Naive thymus-derived CD4-positive, alpha-beta T cell (primary cell): ENCODE results near the gene DEAF1. TPM values are rescaled to one million over a fixed set of nuclear protein-coding genes. Genes with fewer than 3 reads are reported as not detected.
A peak's percentile ranks its signal among the peaks of the same experiment; 100 is the strongest.
"Not testable (repeated sequence)": the region's sequence is repeated elsewhere in the genome, so short reads cannot be mapped to it uniquely, and the experiment has no call there.

Source experiments
- ATAC-seq: fragments of 150-1000 bp; cut with Tn5 transposase; 2 replicates; pipeline ENCODE4 v1.10.0; 2021; ENCODE audit warnings: mild to moderate bottlenecking, moderate library complexity
- CTCF ChIA-PET: fragments of 350-600 bp; sonication (Branson Sonifier 250); formaldehyde crosslinking; loops from one replicate; lab custom pipeline; 2021; ENCODE audit warnings: antibody characterized with exemption; lab: Charles Lee
- POLR2A ChIA-PET: fragments of 350-600 bp; sonication (Branson Sonifier 250); formaldehyde crosslinking; loops from one replicate; lab custom pipeline; 2021; ENCODE audit warnings: antibody characterized with exemption, inconsistent platforms; lab: Charles Lee
- DNase-seq, 9 donors: peaks; one replicate each; pipeline versions ENCODE4 v3.0.0 to v3.0.0-alpha.2; 2020 to 2022; ENCODE audit warnings: mixed read lengths in 1 of 9
- H3K27ac ChIP-seq: one replicate; pipeline ENCODE4 v1.7.0; 2013; ENCODE audit warnings: mild to moderate bottlenecking, low read depth, low read length, moderate library complexity
- H3K27me3 ChIP-seq, 2 donors: one replicate each; pipeline ENCODE4 v1.7.0; 2013; ENCODE audit warnings: low read length in 2 of 2, mild to moderate bottlenecking in 2 of 2, moderate library complexity in 2 of 2; ENCODE audit not compliant: control insufficient read depth in 2 of 2, insufficient read depth in 2 of 2
- H3K36me3 ChIP-seq, 3 experiments: 1 replicate in 2 of 3; 2 replicates in 1 of 3; pipeline ENCODE4 v1.7.0; 2013; ENCODE audit warnings: low read length in 3 of 3, mild to moderate bottlenecking in 3 of 3, moderate library complexity in 1 of 3; ENCODE audit not compliant: insufficient read depth in 3 of 3, control insufficient read depth in 2 of 3
- H3K4me1 ChIP-seq, 2 donors: one replicate each; pipeline ENCODE4 v1.7.0; 2013; ENCODE audit warnings: low read length in 2 of 2, mild to moderate bottlenecking in 2 of 2, moderate library complexity in 1 of 2; ENCODE audit not compliant: control insufficient read depth in 2 of 2, insufficient read depth in 2 of 2
- H3K4me3 ChIP-seq: 2 replicates; pipeline ENCODE4 v1.7.0; 2013; ENCODE audit warnings: mild to moderate bottlenecking, low read length
- H3K9me3 ChIP-seq, 3 experiments: 1 replicate in 2 of 3; 2 replicates in 1 of 3; pipeline ENCODE4 v1.7.0; 2013; ENCODE audit warnings: low read length in 3 of 3; ENCODE audit not compliant: control insufficient read depth in 2 of 3
- H3K27ac Mint-ChIP-seq, 9 donors: one replicate each; pipeline ENCODE4 v1.8.0; 2020 to 2022; ENCODE audit warnings: mixed read lengths in 9 of 9, mild to moderate bottlenecking in 8 of 9, moderate library complexity in 5 of 9, inconsistent platforms in 2 of 9
- H3K27me3 Mint-ChIP-seq, 5 donors: one replicate each; pipeline ENCODE4 v1.8.0; 2021 to 2022; ENCODE audit warnings: mixed read lengths in 5 of 5, mild to moderate bottlenecking in 1 of 5
- H3K36me3 Mint-ChIP-seq, 5 donors: one replicate each; pipeline ENCODE4 v1.8.0; 2020 to 2022; ENCODE audit warnings: mixed read lengths in 5 of 5, mild to moderate bottlenecking in 3 of 5, inconsistent platforms in 1 of 5
- H3K4me1 Mint-ChIP-seq, 7 donors: one replicate each; pipeline ENCODE4 v1.8.0; 2020 to 2022; ENCODE audit warnings: mixed read lengths in 7 of 7, mild to moderate bottlenecking in 3 of 7, inconsistent platforms in 1 of 7
- H3K4me3 Mint-ChIP-seq, 10 donors: one replicate each; pipeline ENCODE4 v1.8.0; 2020 to 2022; ENCODE audit warnings: mild to moderate bottlenecking in 10 of 10, mixed read lengths in 10 of 10, moderate library complexity in 6 of 10, inconsistent platforms in 2 of 10
- H3K9me3 Mint-ChIP-seq, 11 donors: one replicate each; pipeline ENCODE4 v1.8.0; 2020 to 2022; ENCODE audit warnings: mixed read lengths in 11 of 11, mild to moderate bottlenecking in 4 of 11, inconsistent platforms in 1 of 11, moderate library complexity in 1 of 11
- intact Hi-C, 2 donors: fragments of 100-400 bp; cut with micrococcal nuclease; formaldehyde crosslinking; loops; one replicate each; pipeline ENCODE4 v1.15.1; 2023
- polyA plus RNA-seq, 2 donors: library from polyadenylated mRNA; unstranded; fragments of 300-500 nt; fragmentation: Illumina TruSeq; gene quantifications; one replicate each; pipeline ENCODE4 v1.2.3, GENCODE V29; 2021
- total RNA-seq, 6 experiments: library from RNA in 5 of 6; stranded (reverse) in 5 of 6; gene quantifications; 1 replicate in 5 of 6; 2 replicates in 1 of 6; pipeline ENCODE4 v1.2.3 and lab custom pipeline; 2021 to 2026

Gene DEAF1
- 100 to 1,000 TPM in 1 of 5 experiments, 10 to 100 TPM in 4; 44.5 to 117 (median 54.2) TPM for total RNA-seq
- 10 to 100 TPM; 33.0 to 71.8 TPM for polyA plus RNA-seq
- total RNA-seq (lab: John Stamatoyannopoulos, UW), result 66.8 reads per million, percentile 77 among the genes with 10 or more reads in this experiment

- Histone ChIP-seq H3K4me1 (peaks cover 13 to 46% of the 10 kb centered on the region in 2 donors), H3K27ac (peak within 1 kb of the TSS; percentile 100), H3K36me3 (peaks cover 0 to 4% (median 0%) of the 10 kb centered on the region in 3 experiments), H3K9me3 (no peaks in the 10 kb centered on the region), H3K27me3 (no peaks in the 10 kb centered on the region), H3K4me3 (peak within 1 kb of the TSS; percentile 97)
- Mint-ChIP-seq H3K4me3 (peak within 1 kb of the TSS; percentile 84 to 92 (median 89)), H3K4me1 (peaks cover 40 to 62% (median 57%) of the 10 kb centered on the region in 7 donors), H3K36me3 (peaks cover 0 to 9% (median 0%) of the 10 kb centered on the region in 5 donors), H3K27ac (peak within 1 kb of the TSS; percentile 88 to 100 (median 96)), H3K27me3 (no peaks in the 10 kb centered on the region), H3K9me3 (peaks cover 0 to 4% (median 0%) of the 10 kb centered on the region in 11 donors)
- ChIA-PET POLR2A (interaction anchor here (1.0 to 2.4 kb wide), 12 partner anchors 10 to 159 kb away, joined by 3 to 14 read pairs (median 8); partner anchors contain the start of genes EPS8L2, HRAS, PHRF1 and PNPLA2), CTCF (interaction anchor here (0.6 to 2.8 kb wide), 4 partner anchors 11 to 50 kb away, joined by 3 to 16 read pairs (median 4); partner anchors contain the start of gene EPS8L2)
- ATAC-seq (peak; percentile 86), DNase-seq (peak; percentile 96 to 100 (median 99))
- intact Hi-C loops, result loop anchor here (1.0 to 10.0 kb wide), 14 partner anchors 29 to 425 kb away; partner anchors contain the start of genes IRF7 (in 2 of the 2), LRRC56 (in 2 of the 2), PHRF1 (in 2 of the 2) and RNH1 (in 2 of the 2)
Observed at GRCh38 chr11:694563-695287, at the start of gene DEAF1. TSS of gene DEAF1 (minus strand) at chr11:695222. CDS start at chr11:695047, 175 bp downstream.

GRCh38 chr11:742571-743201 lies 47.7 kb upstream of the DEAF1 start:
- no peaks in the 10 kb centered on the region for H3K36me3 Mint-ChIP-seq
- Histone ChIP-seq H3K36me3 (peaks cover 0 to 4% (median 0%) of the 10 kb centered on the region in 3 experiments), H3K27ac (no peak overlapping the region), H3K9me3 (no peaks in the 10 kb centered on the region), H3K4me3 (no peak overlapping the region), H3K27me3 (no peaks in the 10 kb centered on the region), H3K4me1 (peaks cover 3 to 5% of the 10 kb centered on the region in 2 donors)
- H3K9me3 Mint-ChIP-seq, result no peaks in the 10 kb centered on the region
- POLR2A ChIA-PET, result no interaction called here
- CTCF ChIA-PET, result no interaction called here
- H3K4me3 Mint-ChIP-seq, result no peak overlapping the region
- no peak overlapping the region for H3K27ac Mint-ChIP-seq
- peaks cover 8 to 20% (median 14%) of the 10 kb centered on the region in 7 donors for H3K4me1 Mint-ChIP-seq
- no peak for ATAC-seq
- intact Hi-C loops, result no loop called here
- DNase-seq, result no peak
- H3K27me3 Mint-ChIP-seq, result peaks cover 0 to 6% (median 0%) of the 10 kb centered on the region in 5 donors

GRCh38 chr11:742156-742546 lies 47.1 kb upstream of the DEAF1 start:
- Mint-ChIP-seq H3K27me3 (peaks cover 0 to 7% (median 0%) of the 10 kb centered on the region in 5 donors), H3K9me3 (no peaks in the 10 kb centered on the region), H3K36me3 (no peaks in the 10 kb centered on the region), H3K4me3 (no peak overlapping the region), H3K4me1 (peaks cover 13 to 25% (median 19%) of the 10 kb centered on the region in 7 donors), H3K27ac (no peak overlapping the region)
- H3K27ac ChIP-seq, result no peak overlapping the region
- ChIA-PET POLR2A (no interaction called here), CTCF (no interaction called here)
- H3K9me3 ChIP-seq, result no peaks in the 10 kb centered on the region
- DNase-seq (no peak), ATAC-seq (no peak)
- peaks cover 3 to 10% of the 10 kb centered on the region in 2 donors for H3K4me1 ChIP-seq
- no peaks in the 10 kb centered on the region for H3K27me3 ChIP-seq
- no peak overlapping the region for H3K4me3 ChIP-seq
- H3K36me3 ChIP-seq, result no peaks in the 10 kb centered on the region
- intact Hi-C loops, result no loop called here

GRCh38 chr11:737899-738298 lies 42.9 kb upstream of the DEAF1 start:
- CTCF ChIA-PET, result interaction anchor here (0.5 to 0.6 kb wide), 2 partner anchors 20 to 179 kb away, joined by 3 read pairs; no protein-coding TSS in a partner anchor

GRCh38 chr11:737366-737765 lies 42.3 kb upstream of the DEAF1 start:
- Mint-ChIP-seq H3K27ac (peak overlapping the region; percentile 34 to 94 (median 76)), H3K4me3 (peak overlapping the region; percentile 69 to 87 (median 82)), H3K9me3 (no peaks in the 10 kb centered on the region), H3K4me1 (peaks cover 9 to 22% (median 18%) of the 10 kb centered on the region in 7 donors), H3K27me3 (peaks cover 0 to 10% (median 0%) of the 10 kb centered on the region in 5 donors), H3K36me3 (no peaks in the 10 kb centered on the region)
- DNase-seq, result no peak
- intact Hi-C loops, result no loop called here
- Histone ChIP-seq H3K4me3 (peak overlapping the region; percentile 38), H3K4me1 (peaks cover 3 to 12% of the 10 kb centered on the region in 2 donors), H3K9me3 (no peaks in the 10 kb centered on the region), H3K36me3 (no peaks in the 10 kb centered on the region), H3K27me3 (no peaks in the 10 kb centered on the region), H3K27ac (peak overlapping the region; percentile 53)
- POLR2A ChIA-PET, result interaction anchor here (0.6 to 2.0 kb wide), 7 partner anchors 9 to 500 kb away, joined by 3 to 13 read pairs (median 4); partner anchors contain the start of genes DEAF1, PSMD13 and TMEM80
- ATAC-seq, result peak; percentile 38
- CTCF ChIA-PET, result interaction anchor here (0.6 kb wide), 1 partner anchor 21 kb away, joined by 3 read pairs; no protein-coding TSS in a partner anchor

More at GRCh38 chr11:737899-738298, 42.9 kb upstream of the DEAF1 start:
- H3K27me3 Mint-ChIP-seq, H3K27me3 ChIP-seq, H3K9me3 Mint-ChIP-seq, intact Hi-C loops, H3K9me3 ChIP-seq, H3K36me3 Mint-ChIP-seq, H3K36me3 ChIP-seq: not testable (repeated sequence)
- peaks cover 3 to 12% of the 10 kb centered on the region in 2 donors for H3K4me1 ChIP-seq
- ATAC-seq (peak; percentile 70), DNase-seq (peak in 3 of 9 donors; percentile 31 to 36 (median 35))
- H3K27ac Mint-ChIP-seq, result peak overlapping the region; percentile 34 to 94 (median 76)
- POLR2A ChIA-PET, result interaction anchor here (0.5 to 2.0 kb wide), 8 partner anchors 9 to 501 kb away, joined by 3 to 13 read pairs (median 4); partner anchors contain the start of genes DEAF1, PSMD13 and TMEM80
- H3K4me3 ChIP-seq, result peak overlapping the region; percentile 38
- peak overlapping the region; percentile 53 for H3K27ac ChIP-seq
- H3K4me1 Mint-ChIP-seq, result peaks cover 9 to 22% (median 18%) of the 10 kb centered on the region in 7 donors
- H3K4me3 Mint-ChIP-seq, result peak overlapping the region; percentile 69 to 87 (median 82)

- POLR2A ChIA-PET, H3K27me3 ChIP-seq, H3K27ac Mint-ChIP-seq, H3K27ac ChIP-seq, CTCF ChIA-PET, H3K9me3 ChIP-seq, H3K36me3 ChIP-seq, ATAC-seq, H3K4me3 ChIP-seq, H3K36me3 Mint-ChIP-seq, intact Hi-C loops, DNase-seq, H3K9me3 Mint-ChIP-seq: not testable (repeated sequence)
- H3K4me1 ChIP-seq, result peaks cover 3 to 12% of the 10 kb centered on the region in 2 donors
- peaks cover 0 to 12% (median 0%) of the 10 kb centered on the region in 5 donors for H3K27me3 Mint-ChIP-seq
- peaks cover 9 to 22% (median 18%) of the 10 kb centered on the region in 7 donors for H3K4me1 Mint-ChIP-seq
- peak overlapping the region in 1 of 10 donors; percentile 37 for H3K4me3 Mint-ChIP-seq
Observed at GRCh38 chr11:734541-734940, 39.5 kb upstream of the DEAF1 start.
